Measurements from ENCODE around the gene DCDC2C.

Gene DCDC2C

DNA sequence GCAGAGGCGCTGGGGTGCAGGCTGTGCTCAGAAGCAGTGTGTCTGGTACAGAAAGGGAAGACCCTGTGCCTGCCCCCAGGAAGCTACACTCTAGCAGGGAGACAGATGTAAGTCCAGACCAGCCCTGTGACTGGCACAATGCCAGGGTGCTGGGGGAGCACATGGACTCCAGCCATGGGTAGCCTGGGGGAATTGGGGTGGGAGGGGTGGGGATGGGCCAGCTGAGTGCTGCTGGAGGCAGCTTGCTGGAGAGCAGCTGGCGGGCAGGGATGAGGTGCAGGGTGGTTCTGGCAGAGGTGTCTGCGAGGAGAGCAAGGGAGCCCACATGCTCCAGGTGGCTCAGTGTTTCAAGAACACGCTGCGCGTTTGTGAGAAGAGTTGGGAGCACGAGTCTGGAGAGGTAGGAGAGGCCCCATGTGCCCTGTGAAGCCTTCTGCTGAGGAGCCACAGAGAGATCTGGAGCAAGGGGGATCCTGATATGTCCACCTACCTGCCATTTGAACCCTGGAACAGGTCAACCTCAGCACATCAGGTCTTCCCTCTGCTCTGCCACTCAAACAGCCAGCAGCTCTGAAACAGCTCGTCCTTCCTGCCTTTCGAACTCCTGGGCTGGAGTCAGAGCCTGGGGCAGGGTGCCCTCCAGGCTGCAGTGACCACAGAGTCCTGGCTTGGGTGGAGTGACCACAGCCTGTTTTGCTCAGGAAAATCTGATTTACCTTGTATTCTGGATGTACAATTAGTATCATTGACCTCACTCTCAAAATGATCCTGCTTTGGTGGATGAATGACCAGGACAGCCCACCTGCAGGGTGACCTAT is 30.3 kb upstream of the DCDC2C start:
- no peak for DNase-seq (ENCODE audit: low read depth in 3 of 3)

GRCh38 chr2:3674066-3674845 is 29.1 kb upstream of the DCDC2C start:
- DNase-seq (ENCODE audit: low read depth in 3 of 3) = no peak

DNA sequence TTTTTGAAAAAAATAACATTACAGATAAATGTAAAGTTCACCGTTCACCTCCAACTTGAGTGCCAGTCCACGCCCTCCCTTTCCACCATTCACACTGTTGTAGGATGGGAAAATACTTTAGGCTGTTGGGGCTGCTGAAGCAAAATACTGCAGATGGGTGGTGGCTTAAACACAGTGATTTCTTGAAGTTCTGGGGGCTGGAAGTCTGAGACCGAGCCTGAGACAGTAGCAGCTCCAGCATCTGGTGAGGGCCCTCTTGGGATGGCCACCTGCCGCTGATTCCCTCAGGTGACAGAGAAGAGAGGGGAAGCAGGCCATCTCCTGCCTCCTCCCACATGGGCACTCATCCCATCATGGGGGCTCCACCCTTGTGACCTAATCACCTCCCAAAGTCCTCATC is 27.7 kb upstream of the DCDC2C start:
- DNase-seq (ENCODE audit: low read depth in 3 of 3) = no peak

- DNase-seq (ENCODE audit: low read depth in 3 of 3) = no peak
Measured at GRCh38 chr2:3677436-3677835, 25.9 kb upstream of the DCDC2C start.

- DNase-seq (ENCODE audit: low read depth in 3 of 3) = no peak
Measured at GRCh38 chr2:3678212-3678611, 25.2 kb upstream of the DCDC2C start.

DNA sequence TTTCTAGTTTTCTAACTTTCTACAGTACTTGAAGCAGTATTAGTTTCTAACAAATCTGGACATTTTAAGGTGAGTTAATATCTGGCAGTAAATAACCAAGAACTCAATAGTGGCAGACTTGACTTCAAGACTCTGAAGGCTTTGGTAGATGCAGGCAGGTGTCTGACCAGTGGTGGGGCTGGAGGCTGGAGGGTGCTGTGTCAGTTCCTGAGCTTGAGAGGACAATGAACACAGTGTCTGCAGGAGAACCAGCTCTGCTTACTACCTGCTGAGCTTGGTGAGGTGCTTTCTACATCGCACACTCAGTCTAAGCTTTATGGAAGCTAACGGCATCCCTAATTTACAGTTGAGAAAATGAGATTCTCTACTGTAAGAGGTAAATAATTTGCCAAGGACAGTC is 24.2 kb upstream of the DCDC2C start:
- DNase-seq (ENCODE audit: low read depth in 3 of 3) = no peak

DNA sequence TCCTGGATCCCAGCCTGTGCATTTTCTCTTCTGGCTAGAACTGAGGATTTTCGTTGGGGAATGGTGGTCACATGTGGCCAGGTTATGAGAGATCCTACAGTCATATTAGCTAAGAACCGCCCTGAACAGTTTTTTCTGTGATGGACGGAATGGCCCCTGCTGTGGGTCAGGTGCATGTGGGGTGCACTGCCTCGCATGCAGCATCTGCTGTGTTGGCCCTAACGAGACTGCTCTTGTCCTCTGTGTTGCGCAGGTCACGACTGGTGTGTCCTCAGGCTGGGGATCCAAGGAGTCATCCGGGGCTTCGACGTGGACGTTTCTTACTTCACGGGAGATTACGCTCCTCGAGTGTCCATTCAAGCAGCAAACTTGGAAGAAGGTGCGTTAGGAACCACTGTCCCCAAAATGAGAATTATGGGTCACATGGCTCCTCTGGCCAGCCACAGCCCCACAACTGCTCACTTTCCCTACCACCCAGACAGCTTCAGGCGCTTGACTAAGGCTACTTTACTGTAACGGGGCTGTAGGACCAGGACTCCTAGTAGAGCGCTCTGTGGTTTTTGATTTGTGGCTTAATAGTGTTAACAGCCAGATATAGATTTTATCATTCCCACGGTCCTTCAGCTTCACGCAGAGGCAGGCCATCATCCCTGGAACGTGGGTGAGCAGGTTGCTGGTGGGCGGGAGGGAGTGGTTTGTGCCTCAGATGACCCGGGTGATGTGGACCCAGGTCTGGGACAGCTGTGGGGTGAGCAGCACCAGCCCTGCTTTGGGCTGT is 23.6 kb upstream of the DCDC2C start:
- no peak for DNase-seq (ENCODE audit: low read depth in 3 of 3)

- no peak for DNase-seq (ENCODE audit: low read depth in 3 of 3)
Measured at GRCh38 chr2:3680548-3681345, 22.6 kb upstream of the DCDC2C start.

- DNase-seq (ENCODE audit: low read depth in 3 of 3) = no peak
Measured at GRCh38 chr2:3681625-3682024, 21.8 kb upstream of the DCDC2C start.

- DNase-seq (ENCODE audit: low read depth in 3 of 3) = no peak
Measured at GRCh38 chr2:3682811-3683210, 20.6 kb upstream of the DCDC2C start.

DNA sequence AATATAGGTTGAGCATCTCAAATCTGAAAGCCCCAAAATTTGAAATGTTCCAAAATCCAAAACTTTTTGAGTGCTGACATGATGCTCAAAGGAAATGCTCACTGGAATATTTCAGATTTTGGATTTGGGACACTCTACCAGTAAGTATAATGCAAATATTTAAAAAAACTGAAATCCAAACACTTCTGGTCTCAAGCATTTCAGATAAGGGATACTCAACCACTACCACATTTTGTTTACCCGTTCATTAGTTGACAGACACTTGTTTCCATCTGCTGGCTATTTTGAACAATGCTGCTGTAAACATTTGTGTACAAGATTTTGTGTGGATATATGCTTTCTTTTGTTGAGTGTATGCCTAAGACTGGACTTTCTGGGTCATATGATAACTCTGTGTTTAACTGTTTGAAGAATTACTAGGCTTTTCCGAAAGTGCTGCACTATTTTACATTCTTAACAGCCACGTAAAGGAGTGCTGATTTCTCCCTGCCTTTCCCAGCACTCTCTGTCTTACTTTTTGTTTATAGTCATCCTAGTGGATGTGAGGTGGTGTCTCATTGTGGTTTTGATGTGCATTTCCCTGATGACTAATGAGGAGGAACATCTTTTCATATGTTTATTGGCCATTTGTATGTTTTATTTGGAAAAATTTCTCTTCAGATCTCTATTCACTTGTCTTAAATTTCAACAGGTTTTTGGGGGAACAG is 19.5 kb upstream of the DCDC2C start:
- no peak for DNase-seq (ENCODE audit: low read depth in 3 of 3)

GRCh38 chr2:3689998-3690748 is 13.2 kb upstream of the DCDC2C start:
- no peak for DNase-seq (ENCODE audit: low read depth in 3 of 3)

DNA sequence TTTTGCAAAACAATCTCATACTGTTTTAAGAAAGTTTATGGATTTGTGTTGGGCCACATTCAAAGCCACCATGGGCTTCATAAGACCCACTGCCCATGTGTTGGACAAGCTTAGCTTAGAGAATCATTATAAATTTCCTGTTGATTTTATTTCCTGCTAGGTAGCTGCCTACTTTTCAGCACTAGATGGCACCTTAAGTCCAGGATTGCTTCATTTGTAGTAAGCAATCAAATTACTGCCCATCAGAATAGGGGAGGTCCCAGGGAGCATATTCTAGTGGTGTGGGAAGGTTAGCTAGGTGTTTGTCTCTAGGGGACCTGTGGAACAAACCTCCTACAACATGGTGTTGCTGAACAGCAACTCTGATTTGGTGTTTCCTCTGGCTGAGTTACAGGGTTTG is 11.0 kb upstream of the DCDC2C start:
- no peak for DNase-seq (ENCODE audit: low read depth in 3 of 3)

DNA sequence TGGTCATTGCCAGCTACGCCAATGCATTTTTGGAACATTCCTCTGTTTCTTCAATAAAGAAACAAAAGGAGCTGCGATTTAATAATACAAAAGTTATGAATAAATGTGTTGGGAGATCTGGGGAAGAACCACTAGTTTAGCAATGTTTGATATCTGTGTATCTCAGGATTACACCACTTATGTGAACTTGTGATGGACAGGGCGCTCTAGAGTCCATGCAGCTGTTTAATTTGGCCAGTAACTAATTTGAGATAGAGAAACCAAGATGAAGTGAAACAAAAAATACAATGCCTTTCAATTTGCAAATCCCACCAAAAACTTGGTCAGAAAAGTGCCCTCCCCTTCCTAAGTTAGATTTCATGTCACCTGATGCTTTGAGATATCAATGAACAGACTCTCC is 6.8 kb upstream of the DCDC2C start:
- DNase-seq (ENCODE audit: low read depth in 3 of 3) = no peak

- no peak for DNase-seq (ENCODE audit: low read depth in 3 of 3)
Measured at GRCh38 chr2:3701071-3701470, 2.3 kb upstream of the DCDC2C start.

DNA sequence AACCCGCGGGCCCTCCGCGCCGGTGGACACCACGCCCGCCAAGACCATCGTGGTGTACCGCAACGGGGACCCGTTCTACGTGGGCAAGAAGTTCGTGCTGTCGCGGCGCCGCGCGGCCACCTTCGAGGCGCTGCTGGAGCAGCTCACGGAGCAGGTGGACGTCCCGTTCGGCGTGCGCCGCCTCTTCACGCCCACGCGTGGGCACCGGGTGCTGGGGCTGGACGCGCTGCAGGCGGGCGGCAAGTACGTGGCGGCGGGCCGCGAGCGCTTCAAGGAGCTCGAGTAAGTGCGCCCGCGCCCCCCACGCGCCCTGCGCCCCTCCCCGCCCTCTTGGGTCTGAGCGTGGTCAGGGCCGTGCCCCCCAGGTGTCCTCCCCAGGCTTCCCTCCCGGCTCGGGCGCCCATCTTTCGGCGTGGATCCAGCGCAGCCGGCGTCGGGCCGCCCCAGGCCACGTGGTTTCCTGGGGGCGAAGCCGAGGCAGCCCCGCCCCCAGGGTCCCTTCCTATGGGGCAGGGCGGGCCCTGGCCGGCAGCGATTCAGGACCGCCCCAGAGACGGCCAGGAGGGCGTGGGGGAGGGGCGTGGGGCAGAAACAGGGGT is 481 bp downstream of the DCDC2C start:
- no peak for DNase-seq (ENCODE audit: low read depth in 3 of 3)

DNA sequence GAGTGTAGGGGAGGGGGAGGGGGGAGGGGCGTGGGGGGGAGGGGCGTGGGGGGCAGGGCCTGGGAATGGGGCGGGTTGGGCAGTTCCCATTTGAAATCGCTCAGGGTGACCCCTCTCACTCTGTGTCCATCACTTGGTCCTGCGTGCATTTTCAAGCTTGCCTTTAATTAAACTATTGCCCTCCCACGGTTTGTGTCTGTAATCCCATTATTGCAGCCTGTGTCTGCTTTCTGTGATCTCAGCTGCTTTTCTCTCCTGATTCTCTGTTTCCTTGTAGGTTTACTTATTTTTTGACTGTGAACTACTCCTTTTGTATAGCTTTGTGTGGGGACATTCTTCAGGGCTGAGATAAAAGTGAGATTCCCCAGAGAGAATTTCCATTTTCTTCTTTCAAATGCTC is 1.3 kb downstream of the DCDC2C start:
- DNase-seq (ENCODE audit: low read depth in 3 of 3) = no peak

- no peak for DNase-seq (ENCODE audit: low read depth in 3 of 3)
Measured at GRCh38 chr2:3705782-3706181, 2.4 kb downstream of the DCDC2C start.

- no peak for DNase-seq (ENCODE audit: low read depth in 3 of 3)
Measured at GRCh38 chr2:3706892-3707291, 3.5 kb downstream of the DCDC2C start.

GRCh38 chr2:3708576-3708975 is 5.2 kb downstream of the DCDC2C start:
- no peak for DNase-seq (ENCODE audit: low read depth in 3 of 3)

Measured in stimulated activated CD4-positive, alpha-beta T cell treated with anti-CD3 and anti-CD28 coated beads, TNF-alpha, amount 100 ng/mL, for 4 hours (primary cell).